HG02840 (cell line): Measurements from ENCODE around the gene NRTN.

Experiments used
- ATAC-seq: cut with Tn5 transposase; IDR thresholded peaks from one replicate; pipeline ENCODE4 v1.9.1; 2021; ENCODE audit warnings: mild to moderate bottlenecking, moderate library complexity, moderate number of reproducible peaks; ENCODE audit not compliant: unreplicated experiment, low FRiP score

NRTN gene

GRCh38 chr19:5811117-5811516 lies 6.2 kb downstream of the NRTN start:
- ATAC-seq: no peak

- no peak for ATAC-seq
These were observed 9.4 kb downstream of the NRTN start for GRCh38 chr19:5814123-5814851.

- ATAC-seq: no peak
These were observed 10.0 kb downstream of the NRTN start for GRCh38 chr19:5814852-5815246.

- ATAC-seq: no peak
These were observed 12.4 kb downstream of the NRTN start for GRCh38 chr19:5817218-5817617.

GRCh38 chr19:5818594-5818993 lies 13.7 kb downstream of the NRTN start:
- no peak for ATAC-seq

- no peak for ATAC-seq
These were observed 15.9 kb downstream of the NRTN start for GRCh38 chr19:5820785-5821184.

GRCh38 chr19:5821521-5822180 lies 16.8 kb downstream of the NRTN start:
- ATAC-seq: no peak

GRCh38 chr19:5822181-5822844 lies 17.4 kb downstream of the NRTN start:
- no peak for ATAC-seq

- no peak for ATAC-seq
These were observed 18.9 kb downstream of the NRTN start for GRCh38 chr19:5823579-5824281.

- no peak for ATAC-seq
These were observed 19.9 kb downstream of the NRTN start for GRCh38 chr19:5824751-5825150.

GRCh38 chr19:5825178-5825577 lies 20.3 kb downstream of the NRTN start:
- ATAC-seq: no peak

- no peak for ATAC-seq
These were observed 21.9 kb downstream of the NRTN start for GRCh38 chr19:5826531-5827341.

- peak; percentile 50 for ATAC-seq
These were observed 22.5 kb downstream of the NRTN start for GRCh38 chr19:5827342-5827890.

- ATAC-seq: peak; percentile 69
These were observed 23.2 kb downstream of the NRTN start for GRCh38 chr19:5827891-5828660.

GRCh38 chr19:5828661-5829566 lies 24.0 kb downstream of the NRTN start:
- no peak for ATAC-seq

- ATAC-seq: no peak
These were observed 24.9 kb downstream of the NRTN start for GRCh38 chr19:5829567-5830310.

GRCh38 chr19:5831159-5831558 lies 26.3 kb downstream of the NRTN start:
- no peak for ATAC-seq
